Measurements from ENCODE around the gene THSD7B.
"Not testable (repeated sequence)": the region's sequence is repeated elsewhere in the genome, so short reads cannot be mapped to it uniquely, and the experiment has no call there.

THSD7B gene

GRCh38 chr2:136932700-136933099 is 167.4 kb downstream of the THSD7B start:
- DNase-seq (ENCODE audit: low spot score), result peak; percentile 1

GRCh38 chr2:136935119-136935518 is 169.8 kb downstream of the THSD7B start:
- DNase-seq (ENCODE audit: low spot score), result no peak

GRCh38 chr2:136956050-136956449 is 190.7 kb downstream of the THSD7B start:
- DNase-seq (ENCODE audit: low spot score), result no peak

- DNase-seq (ENCODE audit: low spot score), result no peak
Observed at GRCh38 chr2:136957044-136957443, 191.7 kb downstream of the THSD7B start.

GRCh38 chr2:136962105-136962725 is 196.9 kb downstream of the THSD7B start:
- no peak for DNase-seq (ENCODE audit: low spot score)

- no peak for DNase-seq (ENCODE audit: low spot score)
Observed at GRCh38 chr2:136966485-136966884, 201.1 kb downstream of the THSD7B start.

GRCh38 chr2:136980303-136980702 is 215.0 kb downstream of the THSD7B start:
- DNase-seq (ENCODE audit: low spot score), result no peak

- not testable (repeated sequence) for DNase-seq (ENCODE audit: low spot score)
Observed at GRCh38 chr2:136981689-136982088, 216.3 kb downstream of the THSD7B start.

GRCh38 chr2:136985044-136985443 is 219.7 kb downstream of the THSD7B start:
- no peak for DNase-seq (ENCODE audit: low spot score)

- DNase-seq (ENCODE audit: low spot score), result no peak
Observed at GRCh38 chr2:136986605-136987221, 221.4 kb downstream of the THSD7B start.

- DNase-seq (ENCODE audit: low spot score), result no peak
Observed at GRCh38 chr2:136990316-136990715, 225.0 kb downstream of the THSD7B start.

- no peak for DNase-seq (ENCODE audit: low spot score)
Observed at GRCh38 chr2:136994793-136995192, 229.4 kb downstream of the THSD7B start.

- DNase-seq (ENCODE audit: low spot score), result no peak
Observed at GRCh38 chr2:136997557-136997956, 232.2 kb downstream of the THSD7B start.

GRCh38 chr2:137000811-137001210 is 235.5 kb downstream of the THSD7B start:
- no peak for DNase-seq (ENCODE audit: low spot score)

- no peak for DNase-seq (ENCODE audit: low spot score)
Observed at GRCh38 chr2:137002896-137003295, 237.6 kb downstream of the THSD7B start.

GRCh38 chr2:137005210-137005609 is 239.9 kb downstream of the THSD7B start:
- DNase-seq (ENCODE audit: low spot score), result no peak

- DNase-seq (ENCODE audit: low spot score), result no peak
Observed at GRCh38 chr2:137007938-137008337, 242.6 kb downstream of the THSD7B start.

- no peak for DNase-seq (ENCODE audit: low spot score)
Observed at GRCh38 chr2:137009953-137010352, 244.6 kb downstream of the THSD7B start.

GRCh38 chr2:137020452-137021196 is 255.3 kb downstream of the THSD7B start:
- DNase-seq (ENCODE audit: low spot score), result no peak

- no peak for DNase-seq (ENCODE audit: low spot score)
Observed at GRCh38 chr2:137021763-137022162, 256.4 kb downstream of the THSD7B start.

- no peak for DNase-seq (ENCODE audit: low spot score)
Observed at GRCh38 chr2:137023205-137023604, 257.9 kb downstream of the THSD7B start.

- no peak for DNase-seq (ENCODE audit: low spot score)
Observed at GRCh38 chr2:137031731-137032130, 266.4 kb downstream of the THSD7B start.

GRCh38 chr2:137036619-137037018 is 271.3 kb downstream of the THSD7B start:
- DNase-seq (ENCODE audit: low spot score), result no peak

Measured in AG08396 (cell line).